Measurements from ENCODE around the gene PACRGL.

Gene PACRGL

DNA sequence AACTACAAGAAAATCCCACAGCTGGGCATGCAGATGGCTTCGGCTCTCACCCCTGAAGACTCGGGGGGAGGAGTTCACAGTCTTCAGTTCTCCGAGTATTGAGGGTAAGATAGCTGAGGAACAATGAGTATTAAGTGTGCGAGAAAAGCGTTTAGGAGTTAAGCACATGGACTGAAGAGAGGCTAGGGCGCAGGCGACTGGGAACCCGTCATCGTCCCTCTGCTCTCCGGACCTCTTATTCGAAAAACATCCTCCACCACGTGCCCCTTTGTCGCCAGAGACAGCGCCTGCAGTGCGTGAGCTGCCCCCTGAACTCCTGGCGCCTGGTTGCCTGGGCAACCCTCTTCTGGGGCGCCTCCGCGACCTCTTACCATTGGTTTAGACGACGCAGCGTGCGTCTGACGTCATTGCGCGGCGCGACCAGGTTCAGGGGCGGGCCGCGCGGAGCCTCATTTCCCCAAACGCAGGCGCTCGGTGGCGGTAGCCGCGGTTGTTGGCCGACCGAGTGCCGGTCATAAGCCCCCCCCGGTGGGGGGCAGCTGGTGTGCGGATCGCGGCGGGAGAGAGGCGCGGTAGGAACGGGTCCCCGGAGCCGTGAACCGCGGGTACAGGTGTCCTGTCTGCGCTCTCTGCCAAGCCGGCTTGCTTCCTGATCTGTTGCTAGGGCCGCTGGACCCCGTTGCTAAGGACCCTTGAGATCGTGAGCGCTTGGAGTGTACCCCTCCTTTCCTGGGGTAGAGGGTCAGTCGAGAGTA, at the start of gene PACRGL:
PACRGL (plus strand) TSS at position 452 of the 755 bp plus-strand sequence. CDS start 4,024 bp downstream, outside the sequence.
- peak; percentile 85 for DNase-seq

DNA sequence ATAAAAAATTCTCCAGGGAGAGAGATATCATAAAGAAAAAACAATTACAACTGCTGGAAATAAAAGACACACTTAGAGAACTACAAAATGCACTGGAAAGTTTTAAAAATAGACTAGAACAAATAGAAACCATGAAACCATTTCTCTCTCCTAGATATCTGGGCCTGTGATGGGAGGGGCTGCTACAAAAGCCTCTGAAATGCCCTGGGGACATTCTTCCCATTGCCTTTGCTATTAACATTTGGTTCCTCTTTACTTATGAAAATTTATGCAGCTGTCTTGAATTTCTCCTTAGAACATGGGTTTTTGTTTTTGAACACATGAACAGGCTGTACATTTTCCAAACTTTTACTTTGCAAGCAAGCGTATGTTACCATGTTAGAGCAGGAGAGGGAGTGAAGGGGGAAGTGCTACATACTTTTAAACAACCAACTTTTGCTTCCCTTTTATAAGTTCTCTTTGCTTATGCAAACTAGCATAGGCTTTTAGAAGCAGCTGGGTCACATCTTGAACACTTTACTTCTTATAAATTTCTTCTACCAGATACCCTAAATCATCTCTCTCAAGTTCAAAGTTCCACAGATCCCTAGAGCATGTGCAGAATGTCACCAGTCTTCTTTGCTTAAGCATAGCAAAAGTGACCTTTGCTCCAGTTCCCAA, 47.9 kb upstream of the PACRGL start:
- no peak for DNase-seq

GRCh38 chr4:20658456-20658855, 41.8 kb upstream of the PACRGL start:
- no peak for DNase-seq

- DNase-seq, result no peak
Measured at GRCh38 chr4:20662851-20663250, 37.4 kb upstream of the PACRGL start.

GRCh38 chr4:20666012-20666860, 34.0 kb upstream of the PACRGL start:
- DNase-seq, result no peak

DNA sequence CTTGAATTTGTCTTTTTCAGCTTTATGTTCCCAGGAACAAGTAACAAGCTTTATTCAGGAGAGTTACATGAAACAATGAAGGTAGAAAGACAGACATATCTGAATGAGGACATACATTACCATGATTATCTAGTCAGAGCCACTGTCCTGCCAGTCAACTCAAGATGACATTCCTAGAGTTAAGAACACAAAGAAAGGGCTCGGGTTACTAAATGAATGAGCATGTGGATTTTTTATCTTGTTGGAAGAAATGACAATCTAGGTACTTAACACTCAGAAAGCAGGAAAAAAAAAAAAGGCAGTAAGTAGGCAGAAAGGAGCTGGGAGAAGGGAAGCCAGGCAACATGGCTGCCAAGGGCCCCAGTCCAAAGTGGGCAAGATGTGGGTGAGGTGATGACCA, 28.0 kb upstream of the PACRGL start:
- no peak for DNase-seq

- DNase-seq, result no peak
Measured at GRCh38 chr4:20675786-20676185, 24.5 kb upstream of the PACRGL start.

GRCh38 chr4:20676501-20677197, 23.6 kb upstream of the PACRGL start:
- DNase-seq, result no peak

DNA sequence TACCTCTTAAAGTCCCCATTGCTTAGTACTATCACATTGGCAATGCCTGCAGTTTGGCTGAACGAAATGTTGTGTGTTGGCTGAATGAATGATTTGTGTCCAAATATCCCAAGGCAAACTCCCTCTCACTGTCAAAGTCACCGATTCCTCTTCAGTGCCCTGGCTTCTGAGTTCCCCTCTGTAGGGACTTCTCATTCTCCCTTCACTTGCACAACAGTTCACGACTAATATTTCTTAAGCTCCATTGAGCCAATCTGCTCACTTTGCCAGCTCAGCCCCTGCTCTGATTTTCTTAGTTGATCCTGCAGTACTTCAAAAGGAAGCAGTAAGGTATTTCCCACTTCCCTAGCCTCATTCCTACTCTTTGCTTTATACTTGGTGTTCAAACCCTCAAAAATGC, 21.9 kb upstream of the PACRGL start:
- DNase-seq, result no peak

GRCh38 chr4:20679951-20680350, 20.3 kb upstream of the PACRGL start:
- no peak for DNase-seq

- DNase-seq, result no peak
Measured at GRCh38 chr4:20680736-20681135, 19.5 kb upstream of the PACRGL start.

DNA sequence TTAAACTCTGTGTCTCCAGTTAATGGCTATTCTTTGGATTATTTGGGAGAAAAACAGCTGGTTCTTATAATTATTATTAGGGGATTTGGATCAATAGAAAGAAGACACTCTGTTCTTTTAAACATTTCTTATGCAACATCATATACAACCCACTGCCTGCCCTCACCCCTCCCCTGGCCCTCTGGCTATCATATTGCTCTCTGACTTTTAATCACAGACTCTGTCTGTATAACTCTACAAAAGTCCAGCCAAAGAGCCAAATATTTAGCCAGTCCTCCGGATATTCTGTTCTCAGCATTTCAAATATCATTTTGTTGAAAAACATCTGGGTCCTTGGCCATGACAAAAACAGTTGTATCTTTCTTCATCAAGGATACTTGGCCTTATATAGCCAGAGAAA, 19.0 kb upstream of the PACRGL start:
- DNase-seq, result no peak

DNA sequence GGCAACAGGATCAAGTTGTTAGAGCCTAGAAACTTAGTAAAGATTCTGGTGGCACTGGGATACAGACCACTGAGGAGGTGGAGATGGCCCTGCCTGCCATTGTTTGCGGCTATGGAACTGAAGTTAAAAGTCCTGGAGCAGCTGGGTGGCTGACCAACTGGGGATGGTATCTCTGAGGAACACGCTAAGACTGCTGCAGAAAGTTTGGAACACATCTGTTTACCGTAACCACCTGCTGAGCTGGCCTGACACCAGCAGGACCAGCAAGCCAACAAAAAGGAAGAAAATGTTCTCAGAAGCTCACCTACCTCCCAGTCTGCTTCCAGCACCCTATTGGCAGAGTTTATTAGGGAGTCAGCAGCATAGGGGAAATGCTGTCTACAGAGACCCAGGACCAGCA, 17.4 kb upstream of the PACRGL start:
- DNase-seq, result no peak

DNA sequence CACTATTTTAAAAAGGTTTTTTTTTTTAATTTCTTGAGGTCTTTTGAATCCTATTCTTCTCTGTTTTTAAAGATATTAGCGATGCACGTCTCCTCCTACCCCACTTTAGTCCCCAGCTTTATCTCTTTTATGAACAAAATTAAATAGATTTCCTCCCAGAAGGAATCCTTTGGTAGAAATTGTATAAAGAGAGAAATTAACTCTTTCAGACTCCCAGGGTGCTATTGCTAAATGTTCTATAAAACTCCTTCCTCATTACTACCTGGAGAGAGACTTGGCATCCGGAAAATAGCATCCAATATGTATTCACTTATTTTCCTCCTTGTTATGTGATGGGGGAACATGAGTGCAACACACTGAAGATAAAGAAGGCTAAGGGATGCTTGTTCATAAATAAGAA, 16.5 kb upstream of the PACRGL start:
- no peak for DNase-seq

- no peak for DNase-seq
Measured at GRCh38 chr4:20684852-20685763, 15.2 kb upstream of the PACRGL start.

DNA sequence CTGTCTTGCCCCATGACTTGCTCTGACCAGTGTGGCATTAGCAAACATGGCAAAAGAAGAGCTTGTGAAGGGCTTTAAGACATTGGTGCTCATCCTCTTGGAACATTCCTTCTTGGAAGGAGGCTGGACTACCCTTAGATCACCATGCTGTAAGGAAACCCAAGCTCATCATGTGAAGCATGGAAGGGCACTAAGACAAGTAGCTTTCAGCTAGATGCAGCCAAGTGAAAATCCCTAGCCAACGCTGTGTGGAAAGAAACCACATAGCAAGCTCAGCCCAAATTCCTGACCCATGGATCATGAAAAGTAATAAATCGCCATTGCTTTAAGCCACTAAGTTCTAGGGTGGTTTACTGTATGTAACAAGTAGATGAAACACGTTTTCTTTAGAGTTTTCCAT, 12.4 kb upstream of the PACRGL start:
- DNase-seq, result no peak

GRCh38 chr4:20696815-20697214, 3.4 kb upstream of the PACRGL start:
- DNase-seq, result no peak

GRCh38 chr4:20698382-20698781, 1.9 kb upstream of the PACRGL start:
- no peak for DNase-seq

DNA sequence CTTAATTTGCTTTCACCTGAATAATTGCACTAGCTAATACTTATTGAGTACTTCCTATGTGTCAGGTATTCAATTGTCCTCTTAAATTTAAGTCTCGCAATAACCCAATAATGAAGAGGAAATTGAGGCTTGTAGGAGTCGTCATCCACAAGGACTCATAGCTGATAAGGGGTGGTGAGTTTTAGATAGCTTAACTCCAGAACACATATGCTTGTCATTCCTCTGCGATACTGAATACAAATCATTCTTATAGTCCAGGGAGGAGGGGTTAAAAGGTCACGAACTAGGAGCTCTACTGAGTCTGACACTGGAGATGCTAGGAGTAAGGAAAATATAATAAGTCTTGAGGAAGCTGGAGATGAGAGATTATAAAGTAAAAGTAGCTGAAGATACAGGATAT, 1.4 kb upstream of the PACRGL start:
- no peak for DNase-seq

DNA sequence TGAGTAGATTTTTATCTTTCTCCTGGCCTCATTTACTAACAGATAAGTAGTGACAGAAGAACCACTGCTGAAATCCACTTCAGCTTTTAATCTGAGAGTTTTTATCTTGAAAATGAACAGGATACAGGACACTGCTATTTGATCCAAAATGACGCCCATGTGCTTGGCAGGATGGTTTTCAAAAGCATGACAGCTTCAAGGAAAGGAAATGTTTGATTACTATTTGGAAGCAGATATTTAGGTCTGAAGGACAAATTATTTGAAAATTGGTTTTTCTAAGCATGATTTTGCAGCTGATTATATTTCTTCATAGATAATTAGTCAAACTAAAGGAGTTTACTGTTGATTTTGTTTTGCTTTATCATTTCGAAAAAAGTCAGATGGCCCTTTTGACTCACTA, 11.1 kb downstream of the PACRGL start:
- no peak for DNase-seq

- no peak for DNase-seq
Measured at GRCh38 chr4:20723019-20723418, 22.8 kb downstream of the PACRGL start.

- DNase-seq, result no peak
Measured at GRCh38 chr4:20723463-20723862, 23.2 kb downstream of the PACRGL start.

Data from NCI-H2171 (cell line).